Activated CD4-positive, alpha-beta T cell treated with anti-CD3 and anti-CD28 coated beads, Interleukin-2, amount 50 U/mL, for 48 hours (primary cell): ENCODE results near the gene CACNA1C.
"Not testable (repeated sequence)": the region's sequence is repeated elsewhere in the genome, so short reads cannot be mapped to it uniquely, and the experiment has no call there.

Experiments used
- DNase-seq, 2 experiments: peaks; one replicate each; pipeline ENCODE4 v3.0.0-alpha.2; 2020

CACNA1C gene

GRCh38 chr12:2113119-2113912 lies 60.5 kb downstream of the CACNA1C start:
- DNase-seq, result no peak

GRCh38 chr12:2114071-2114470 lies 61.3 kb downstream of the CACNA1C start:
- DNase-seq, result no peak

GRCh38 chr12:2115101-2115845 lies 62.5 kb downstream of the CACNA1C start:
- no peak for DNase-seq

DNA sequence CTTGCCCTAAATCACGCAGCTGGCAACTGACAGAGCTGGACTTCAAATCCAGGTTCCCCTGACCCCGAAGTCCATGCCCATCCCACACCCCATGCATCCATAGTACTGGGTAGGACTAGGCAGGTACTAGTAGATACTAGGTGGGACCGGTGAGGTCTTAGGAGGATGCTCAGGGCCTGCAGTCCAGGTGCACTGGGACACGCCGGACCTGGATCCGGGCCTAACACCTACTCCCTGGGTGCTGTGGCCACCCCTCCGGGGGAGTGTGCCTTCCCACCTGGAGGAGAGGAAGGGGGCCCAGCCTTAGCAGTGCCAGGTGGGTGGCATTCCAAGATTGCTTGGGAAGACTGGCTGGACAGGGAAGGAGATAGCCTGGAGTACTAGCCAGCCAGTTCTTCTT lies 64.8 kb downstream of the CACNA1C start:
- no peak for DNase-seq

DNA sequence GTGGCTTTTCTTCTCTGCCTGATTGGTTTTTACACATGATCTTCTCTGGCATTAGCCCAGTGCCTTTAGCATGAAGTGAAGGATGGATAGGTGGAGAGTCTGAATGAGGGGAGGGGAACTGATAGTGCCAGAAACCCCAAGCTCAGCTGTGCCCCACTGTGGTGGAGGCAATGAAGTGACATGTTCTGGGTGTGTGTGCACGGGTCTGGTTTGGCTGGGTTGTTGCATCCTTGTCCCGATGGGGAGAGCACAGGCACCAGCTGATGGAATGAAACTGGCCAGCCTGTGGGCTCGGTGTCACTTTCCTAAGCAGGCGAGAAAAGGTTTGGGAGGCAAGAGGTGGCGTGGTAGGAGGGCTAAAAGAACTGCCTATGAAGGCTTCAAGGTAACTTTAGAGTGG lies 65.3 kb downstream of the CACNA1C start:
- DNase-seq, result no peak

- DNase-seq, result no peak
These were observed 65.9 kb downstream of the CACNA1C start for GRCh38 chr12:2118481-2119255.

- DNase-seq, result no peak
These were observed 66.5 kb downstream of the CACNA1C start for GRCh38 chr12:2119266-2119665.

- DNase-seq, result no peak
These were observed 68.4 kb downstream of the CACNA1C start for GRCh38 chr12:2120982-2121758.

GRCh38 chr12:2124466-2125023 lies 71.8 kb downstream of the CACNA1C start:
- no peak for DNase-seq

- DNase-seq, result no peak
These were observed 73.1 kb downstream of the CACNA1C start for GRCh38 chr12:2125651-2126522.

DNA sequence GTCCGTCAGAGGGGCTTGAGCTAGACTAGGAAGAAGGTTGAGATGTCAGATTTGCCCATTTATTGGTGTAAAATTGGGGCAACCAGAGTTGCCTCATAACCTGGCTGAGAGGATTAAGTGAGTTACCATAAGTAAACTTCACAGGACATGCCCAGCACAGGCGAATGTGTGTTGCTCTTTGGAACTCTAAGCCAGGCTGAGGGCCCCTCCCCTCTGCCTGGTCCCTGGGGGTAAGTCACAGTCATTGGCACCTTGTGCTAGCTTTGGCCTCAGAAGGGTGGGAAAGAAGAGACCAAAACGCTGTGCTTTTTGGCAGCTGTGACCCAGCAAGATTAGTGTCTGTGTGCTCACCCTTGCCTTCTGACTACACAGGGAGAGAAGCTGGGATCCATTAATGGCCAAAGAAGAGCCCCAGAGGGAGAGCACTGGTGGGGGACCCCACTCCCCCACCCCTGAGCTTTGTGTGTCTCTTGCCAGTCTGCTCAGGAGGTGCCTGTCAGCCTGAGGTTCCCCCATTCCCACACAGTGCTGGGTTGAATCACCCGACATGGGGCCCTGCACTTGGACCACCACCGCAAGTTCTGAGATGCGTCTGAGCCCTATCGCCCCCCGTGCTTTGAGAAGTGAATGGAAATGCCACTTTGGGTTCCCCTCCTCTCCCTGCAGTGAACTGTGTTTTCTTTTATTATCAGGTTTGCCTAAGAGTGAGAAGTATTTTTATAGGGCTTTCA lies 74.1 kb downstream of the CACNA1C start:
- DNase-seq, result no peak

DNA sequence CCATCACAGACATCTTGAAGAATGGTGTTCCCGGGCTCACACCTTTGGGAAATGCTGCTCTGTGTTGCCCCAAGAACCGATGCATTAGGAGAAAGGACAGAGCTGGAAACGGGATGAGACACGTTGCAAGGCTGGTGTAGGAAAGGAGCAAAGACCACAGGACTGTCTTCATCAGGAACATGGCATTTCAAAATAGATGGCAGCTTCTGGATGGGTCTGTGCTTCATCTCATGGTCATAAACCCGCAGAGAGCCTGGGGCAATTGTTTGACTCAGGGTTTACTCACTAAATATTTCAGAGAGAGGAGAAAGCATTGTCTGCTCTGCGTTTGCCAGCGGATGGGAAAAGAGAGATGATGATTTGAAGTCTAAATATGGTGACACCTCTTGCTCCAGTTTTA lies 76.3 kb downstream of the CACNA1C start:
- DNase-seq, result no peak

DNA sequence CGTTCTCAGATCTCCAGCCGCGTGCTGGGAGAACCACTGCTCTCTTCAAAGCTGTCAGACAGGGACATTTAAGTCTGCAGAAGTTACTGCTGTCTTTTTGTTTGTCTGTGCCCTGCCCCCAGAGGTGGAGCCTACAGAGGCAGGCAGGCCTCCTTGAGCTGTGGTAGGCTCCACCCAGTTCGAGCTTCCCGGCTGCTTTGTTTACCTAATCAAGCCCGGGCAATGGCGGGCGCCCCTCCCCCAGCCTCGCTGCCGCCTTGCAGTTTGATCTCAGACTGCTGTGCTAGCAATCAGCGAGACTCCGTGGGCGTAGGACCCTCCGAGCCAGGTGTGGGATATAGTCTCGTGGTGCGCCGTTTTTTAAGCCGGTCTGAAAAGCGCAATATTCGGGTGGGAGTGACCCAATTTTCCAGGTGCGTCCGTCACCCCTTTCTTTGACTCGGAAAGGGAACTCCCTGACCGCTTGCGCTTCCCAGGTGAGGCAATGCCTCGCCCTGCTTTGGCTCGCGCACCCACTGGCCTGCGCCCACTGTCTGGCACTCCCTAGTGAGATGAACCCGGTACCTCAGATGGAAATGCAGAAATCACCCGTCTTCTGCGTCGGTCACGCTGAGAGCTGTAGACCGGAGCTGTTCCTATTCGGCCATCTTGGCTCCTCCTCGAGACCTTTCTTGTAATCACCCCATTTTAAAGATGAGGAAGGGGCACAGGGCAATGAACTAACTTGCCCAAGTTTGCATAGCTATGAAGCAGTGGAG lies 83.1 kb downstream of the CACNA1C start:
- not testable (repeated sequence) for DNase-seq

DNA sequence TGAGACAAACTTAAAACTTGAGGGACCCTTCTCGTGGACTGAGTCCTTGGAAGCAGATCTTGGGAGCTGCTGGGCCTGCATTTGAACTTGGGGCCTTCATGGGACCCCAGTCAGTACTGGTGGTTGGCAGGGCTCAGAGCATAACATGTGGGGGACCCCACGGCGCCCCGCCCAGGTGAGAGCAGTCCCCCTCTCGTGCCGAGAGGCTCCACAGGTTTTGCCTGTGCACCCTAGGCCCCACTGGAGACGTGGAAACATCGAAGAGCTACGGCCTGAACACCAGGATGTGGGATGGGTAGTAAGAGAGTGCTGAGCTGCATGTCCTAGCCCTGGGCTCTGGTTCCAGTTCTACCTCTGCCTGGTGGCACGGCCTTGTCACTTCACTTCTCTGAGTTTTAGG lies 84.1 kb downstream of the CACNA1C start:
- no peak for DNase-seq

GRCh38 chr12:2137711-2138110 lies 84.9 kb downstream of the CACNA1C start:
- DNase-seq, result no peak

GRCh38 chr12:2138294-2138693 lies 85.5 kb downstream of the CACNA1C start:
- DNase-seq, result no peak

- DNase-seq, result no peak
These were observed 86.1 kb downstream of the CACNA1C start for GRCh38 chr12:2138871-2139308.

GRCh38 chr12:2139651-2140050 lies 86.9 kb downstream of the CACNA1C start:
- DNase-seq, result no peak

DNA sequence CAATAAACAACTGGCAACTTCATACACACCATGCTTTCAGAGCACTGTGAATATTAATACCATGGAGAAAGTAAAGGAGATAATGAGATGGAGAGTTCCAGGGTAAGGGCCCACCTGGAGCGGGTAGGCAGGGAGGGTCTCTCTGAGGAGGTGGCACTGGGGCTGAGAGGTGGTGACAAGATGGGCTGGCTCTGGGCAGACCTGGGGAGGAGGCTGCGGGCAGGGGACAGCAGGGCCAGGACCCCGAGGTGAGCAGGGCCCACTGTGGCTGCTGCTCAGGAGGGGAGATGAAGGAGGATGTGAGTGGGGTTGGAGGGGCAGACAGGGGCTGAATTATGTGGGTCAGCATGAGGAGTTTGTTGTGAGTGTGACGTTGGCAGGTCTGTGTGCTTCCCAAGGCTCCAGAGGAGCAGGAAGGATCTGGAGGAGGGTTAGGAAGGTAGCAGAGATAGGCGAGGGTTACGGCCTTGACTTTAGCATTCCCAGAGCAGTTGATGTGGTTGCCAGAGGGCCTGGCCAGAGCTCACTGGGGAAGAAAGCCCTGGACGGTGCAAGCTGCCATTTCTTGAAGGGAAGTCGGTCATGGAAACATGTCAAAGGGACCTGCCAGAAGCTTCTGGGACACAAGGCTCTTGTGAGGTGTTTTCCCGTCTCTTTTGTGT lies 88.2 kb downstream of the CACNA1C start:
- DNase-seq, result no peak
